Activated gamma-delta T cell treated with Interleukin-2 at 50 U/mL for 16 hours (primary cell): ENCODE data around the gene WNT11.

ENCODE experiments used
- DNase-seq: peaks from one replicate; pipeline ENCODE4 v3.0.0-alpha.2; 2020

The WNT11 gene

DNA sequence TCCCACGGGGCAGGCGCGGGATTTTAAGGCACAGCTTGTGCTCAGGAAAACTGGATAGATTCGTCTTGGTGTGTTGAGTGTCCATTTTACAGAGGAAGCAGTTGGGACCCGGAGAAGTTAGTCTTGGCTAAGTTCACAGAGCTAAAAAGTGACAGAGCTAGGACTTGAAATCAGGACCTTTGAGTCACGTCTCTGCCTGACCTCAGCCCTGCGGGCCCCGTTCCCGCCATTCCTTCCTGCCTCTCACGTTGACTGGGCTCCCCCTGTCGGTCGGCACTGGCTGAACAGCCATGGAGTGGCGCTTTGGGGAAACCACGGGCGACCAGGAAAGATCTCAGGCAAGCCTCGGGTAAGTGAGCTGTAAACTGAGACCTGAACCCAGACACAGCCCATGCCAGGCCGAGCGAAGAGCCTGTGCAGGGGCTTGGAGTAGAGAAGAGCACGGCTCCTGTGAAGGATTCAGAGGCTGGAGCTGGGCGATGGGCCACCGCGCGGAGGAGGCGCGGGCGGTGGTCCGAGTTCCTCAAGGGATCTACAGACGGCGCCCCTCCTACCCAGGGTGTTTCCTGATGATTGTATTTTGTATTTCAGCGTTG is 54.1 kb downstream of the WNT11 start:
- DNase-seq, result peak; percentile 79

DNA sequence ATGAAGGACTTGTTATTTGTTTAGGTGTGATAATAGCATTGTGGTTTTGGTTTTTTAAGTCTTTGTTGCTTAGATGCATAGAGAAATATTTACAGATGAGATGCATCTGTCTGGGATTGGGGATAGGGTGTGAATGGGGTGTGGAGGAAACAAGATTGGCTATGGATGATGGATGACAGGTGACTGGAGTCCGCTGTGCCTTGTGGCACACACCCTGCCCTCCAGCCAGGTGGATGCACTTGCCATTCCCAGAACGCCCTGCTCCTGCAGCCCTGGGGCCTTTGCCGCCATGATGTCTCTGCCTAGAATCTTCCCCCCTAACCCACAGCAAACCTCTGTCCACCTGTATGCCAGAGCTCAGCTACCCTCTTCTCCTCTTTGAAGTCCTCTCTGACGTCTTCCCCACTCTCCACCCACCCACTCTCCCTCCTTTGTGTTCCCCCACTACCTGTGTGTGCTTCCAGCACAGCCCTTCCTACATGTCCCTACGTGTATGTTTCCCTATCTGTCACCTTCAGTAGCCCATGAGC is 54.7 kb downstream of the WNT11 start:
- DNase-seq, result no peak

DNA sequence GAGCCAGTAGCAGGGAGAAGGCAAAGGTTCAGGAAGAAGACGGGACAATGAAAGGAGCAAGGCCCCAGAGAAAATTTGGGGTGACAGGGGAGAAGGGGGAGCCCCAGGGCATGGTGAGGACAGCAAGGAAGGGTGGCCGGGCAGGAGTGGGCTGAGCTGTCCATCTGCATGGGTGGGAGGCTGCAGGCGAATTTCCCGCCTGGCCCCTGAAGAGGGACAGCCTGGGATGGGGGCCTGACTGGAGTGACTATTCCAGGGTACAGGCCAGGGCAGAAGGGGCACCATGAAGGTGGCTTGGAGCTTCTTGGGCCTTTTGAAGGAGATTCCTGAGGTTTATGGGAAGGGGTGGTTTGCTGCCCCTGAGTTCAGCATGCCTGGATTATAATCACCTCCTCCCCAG is 56.2 kb downstream of the WNT11 start:
- DNase-seq, result no peak

DNA sequence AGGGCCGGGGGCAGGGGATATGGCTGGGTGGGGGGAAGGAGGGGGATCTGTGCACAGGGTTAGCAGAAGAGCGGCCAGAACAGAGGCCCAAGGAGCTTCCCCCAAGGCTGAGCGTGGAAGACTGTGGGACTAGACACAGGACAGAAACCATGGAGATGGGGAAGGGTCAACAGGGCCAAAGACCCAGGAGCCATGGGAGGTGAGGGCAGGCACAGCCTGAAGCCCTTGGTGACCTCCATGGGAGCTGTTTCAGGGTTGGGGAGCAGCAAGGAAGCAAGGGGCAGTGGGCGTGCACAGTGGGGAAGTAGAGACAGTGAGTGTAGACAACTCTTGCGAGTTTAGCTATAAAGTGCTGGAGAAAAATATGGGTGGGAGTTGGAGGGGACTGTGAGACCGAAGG is 56.6 kb downstream of the WNT11 start:
- DNase-seq, result no peak

DNA sequence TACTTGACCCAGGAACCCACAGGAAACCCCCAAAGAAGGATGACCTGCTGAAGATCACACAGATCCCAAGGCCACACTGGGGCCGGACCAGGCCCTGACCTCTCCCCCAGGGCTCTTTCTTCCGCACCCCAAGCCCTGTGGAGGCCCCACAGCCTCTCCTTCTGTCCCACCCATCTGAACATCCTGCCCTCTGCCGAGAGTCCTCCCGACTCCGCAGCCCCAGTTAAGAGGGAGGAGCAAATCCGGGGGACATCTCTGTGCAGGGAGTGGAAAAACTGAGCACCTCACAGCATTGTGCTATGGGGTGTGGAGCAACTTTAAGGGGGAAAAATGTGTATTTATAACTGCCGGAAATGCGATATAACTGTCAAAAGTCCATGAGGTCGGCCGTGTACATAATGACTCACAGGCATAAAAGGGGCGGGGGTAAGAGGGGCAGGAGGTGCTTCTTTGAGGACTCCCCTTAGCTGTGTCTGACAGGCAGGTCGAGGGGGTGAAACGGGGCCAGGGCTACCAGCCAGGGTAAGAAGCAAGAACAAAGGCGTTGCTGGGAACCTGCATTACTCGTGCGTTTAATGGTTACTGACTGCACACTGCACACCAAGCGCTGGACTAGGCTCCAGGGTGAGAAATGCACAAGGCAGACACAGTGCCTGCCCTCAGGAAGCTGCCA is 57.2 kb downstream of the WNT11 start:
- no peak for DNase-seq

DNA sequence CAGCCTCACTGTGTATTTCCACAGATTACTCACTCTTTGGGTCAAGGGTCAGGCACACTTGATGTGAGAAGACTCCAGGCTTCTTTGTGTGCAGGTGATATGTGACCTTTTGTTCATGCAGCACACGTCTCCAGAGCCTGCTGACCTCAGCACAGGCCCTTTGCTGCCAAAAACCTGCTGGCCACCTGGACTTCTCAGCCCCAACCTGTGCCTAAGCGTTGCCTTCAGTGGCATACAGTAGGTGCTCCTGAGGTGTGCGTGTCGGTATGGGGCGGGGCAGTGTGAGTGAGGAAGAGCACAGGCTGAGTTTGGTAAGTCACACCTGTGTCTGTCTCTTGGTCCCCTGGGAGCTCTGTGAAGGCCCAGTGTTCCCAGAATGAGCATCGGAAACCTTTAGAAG is 58.1 kb downstream of the WNT11 start:
- DNase-seq, result no peak

DNA sequence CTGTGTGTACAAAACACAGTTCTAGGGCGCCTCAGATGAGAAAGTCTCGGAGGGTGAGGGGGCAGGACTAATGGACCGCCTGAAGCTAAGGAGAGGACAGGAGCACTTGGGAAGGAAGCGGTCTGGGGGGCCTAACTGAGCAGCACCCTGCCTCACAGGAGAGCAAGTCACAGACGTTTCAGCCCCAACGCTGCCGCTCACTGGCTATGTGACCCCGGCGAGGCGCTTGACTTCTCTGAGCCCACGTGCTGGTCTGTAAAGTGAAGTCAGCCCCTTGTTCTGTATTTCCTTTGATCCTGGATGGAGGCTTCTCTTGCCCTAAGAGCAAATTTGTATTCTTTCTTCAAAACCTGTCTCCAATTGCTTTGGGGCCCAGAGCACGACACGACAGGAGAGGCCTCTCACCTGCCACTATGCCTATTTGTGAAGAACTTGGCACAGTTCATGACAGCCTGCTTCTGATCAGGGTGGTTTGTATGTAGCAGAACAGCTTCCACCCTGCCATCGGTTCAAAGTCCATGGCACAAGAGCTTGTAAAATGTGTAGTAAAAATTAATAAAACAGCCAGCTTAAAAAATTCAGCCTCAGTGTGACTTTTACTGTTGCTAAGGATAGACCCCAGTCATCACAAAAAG is 59.1 kb downstream of the WNT11 start:
- DNase-seq, result no peak

DNA sequence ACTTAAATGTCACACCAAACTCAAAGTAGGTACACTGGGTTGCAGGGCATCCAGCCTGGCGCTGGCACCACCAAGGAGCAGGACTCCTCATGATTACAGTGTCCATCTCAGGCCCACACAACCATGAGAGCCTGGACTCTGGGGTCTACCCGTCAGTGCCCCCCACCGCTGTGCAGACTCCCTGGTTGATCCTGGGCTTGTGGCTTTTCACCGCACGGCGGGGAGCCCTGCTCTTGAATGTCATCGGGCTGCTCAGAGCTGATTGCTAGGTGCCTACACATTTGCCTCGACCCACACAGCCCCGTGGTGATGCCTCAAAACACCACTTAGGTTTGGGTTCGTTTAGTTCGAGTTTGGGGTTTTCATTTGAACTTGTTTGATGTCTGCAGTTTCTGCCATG is 63.0 kb downstream of the WNT11 start:
- no peak for DNase-seq

DNA sequence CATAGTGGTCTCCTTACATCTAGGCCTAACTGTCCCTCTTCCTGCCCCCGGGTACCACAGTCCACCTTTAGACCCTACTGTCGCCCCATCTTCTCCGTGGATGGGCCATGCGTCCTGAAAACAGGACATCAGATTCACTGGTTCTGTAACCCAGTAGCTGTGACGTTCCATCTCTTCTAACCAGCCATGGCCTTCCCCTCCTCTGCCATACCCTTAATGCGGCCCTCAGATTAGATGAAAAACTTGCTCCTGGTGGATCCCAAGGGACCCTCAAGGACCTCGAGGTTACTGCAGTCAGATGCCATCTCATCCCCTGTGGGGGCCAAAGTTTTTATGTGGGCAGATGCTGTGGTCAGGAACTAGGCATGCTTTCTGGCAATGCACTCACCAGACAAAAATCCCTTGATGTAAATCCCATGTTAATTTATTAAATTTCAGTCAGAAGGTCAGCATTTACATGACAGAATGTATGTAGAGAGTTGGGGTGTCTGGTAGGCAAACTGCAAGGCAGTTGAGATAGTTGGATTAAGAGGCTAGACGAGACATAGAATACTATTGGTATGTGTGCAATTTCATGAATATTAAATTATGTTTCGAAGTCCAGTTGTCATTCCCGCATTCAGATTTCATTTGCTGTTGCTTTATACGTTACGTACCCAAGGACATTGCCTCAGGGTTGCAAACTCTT is 64.3 kb downstream of the WNT11 start:
- no peak for DNase-seq

DNA sequence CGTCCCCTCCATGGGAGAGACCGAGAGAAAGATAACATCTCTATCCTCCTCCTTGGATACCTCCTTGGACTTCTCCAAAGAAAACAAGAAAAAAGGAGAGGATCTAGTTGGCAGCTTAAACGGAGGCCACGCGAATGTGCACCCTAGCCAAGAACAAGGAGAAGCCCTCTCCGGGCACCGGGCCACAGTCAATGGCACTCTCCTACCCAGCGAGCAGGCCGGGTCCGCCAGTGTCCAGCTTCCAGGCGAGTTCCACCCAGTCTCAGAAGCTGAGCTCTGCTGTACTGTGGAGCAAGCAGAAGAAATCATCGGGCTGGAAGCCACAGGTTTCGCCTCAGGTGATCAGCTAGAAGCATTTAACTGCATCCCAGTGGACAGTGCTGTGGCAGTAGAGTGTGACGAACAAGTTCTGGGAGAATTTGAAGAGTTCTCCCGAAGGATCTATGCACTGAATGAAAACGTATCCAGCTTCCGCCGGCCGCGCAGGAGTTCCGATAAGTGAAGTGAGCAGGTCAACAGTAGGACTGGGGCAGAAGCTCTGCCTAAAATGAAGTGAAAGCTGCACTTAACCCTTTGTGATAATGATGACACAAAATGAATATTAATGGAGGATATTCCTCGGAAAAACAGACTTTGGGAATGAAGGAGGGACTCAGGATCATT is 65.3 kb downstream of the WNT11 start:
- no peak for DNase-seq

DNA sequence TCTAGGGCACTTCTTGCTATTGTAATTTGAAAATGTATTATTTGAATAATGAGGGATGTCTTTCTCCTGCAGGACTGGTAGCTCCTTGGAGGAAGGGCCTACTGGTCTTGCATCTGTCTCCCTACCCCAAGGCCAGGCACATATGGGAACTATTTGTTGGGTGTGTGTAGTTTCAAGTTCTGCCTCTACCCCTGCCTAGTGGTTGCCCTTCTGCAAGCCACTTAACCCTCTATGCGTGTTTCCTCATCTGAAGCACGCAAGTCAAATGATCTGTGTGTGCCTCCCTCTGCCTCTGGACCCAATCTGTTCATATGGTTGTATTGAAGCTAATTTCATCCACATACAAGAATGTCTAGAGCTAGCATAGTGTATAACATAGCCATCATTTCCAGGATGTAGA is 67.0 kb downstream of the WNT11 start:
- DNase-seq, result no peak
